ENCODE measurements around the gene LMOD3.

Gene LMOD3

GRCh38 chr3:69121950-69122349 lies 445 bp downstream of the LMOD3 start:
- no peak overlapping the region for H3K27ac ChIP-seq (ENCODE audit: low read length)
- H3K27me3 ChIP-seq (ENCODE audit: low read depth, low read length), result no peaks in the 10 kb centered on the region
- no peaks in the 10 kb centered on the region for H3K9me3 ChIP-seq (ENCODE audit: control insufficient read depth in 1 of 2, low read length in 2 of 2)
- H3K4me1 ChIP-seq (ENCODE audit: control insufficient read depth in 1 of 2, insufficient read depth in 2 of 2, low read length in 2 of 2), result peaks cover 0 to 13% of the 10 kb centered on the region in 2 donors
- no peak overlapping the region for H3K4me3 ChIP-seq (ENCODE audit: low read depth in 1 of 2, low read length in 2 of 2)
- no peaks in the 10 kb centered on the region for H3K36me3 ChIP-seq (ENCODE audit: control insufficient read depth in 1 of 2, insufficient read depth in 2 of 2, low read length in 2 of 2)

GRCh38 chr3:69121513-69121912 lies 882 bp downstream of the LMOD3 start:
- H3K27ac ChIP-seq (ENCODE audit: low read length), result no peak overlapping the region
- H3K4me1 ChIP-seq (ENCODE audit: control insufficient read depth in 1 of 2, insufficient read depth in 2 of 2, low read length in 2 of 2), result peaks cover 0 to 13% of the 10 kb centered on the region in 2 donors
- H3K4me3 ChIP-seq (ENCODE audit: low read depth in 1 of 2, low read length in 2 of 2), result no peak overlapping the region

GRCh38 chr3:69120879-69121464 lies 1.4 kb downstream of the LMOD3 start:
- Histone ChIP-seq H3K4me3 (ENCODE audit: low read depth in 1 of 2, low read length in 2 of 2) (no peak overlapping the region), H3K9me3 (ENCODE audit: control insufficient read depth in 1 of 2, low read length in 2 of 2) (no peaks in the 10 kb centered on the region), H3K36me3 (ENCODE audit: control insufficient read depth in 1 of 2, insufficient read depth in 2 of 2, low read length in 2 of 2) (no peaks in the 10 kb centered on the region), H3K4me1 (ENCODE audit: control insufficient read depth in 1 of 2, insufficient read depth in 2 of 2, low read length in 2 of 2) (peaks cover 0 to 13% of the 10 kb centered on the region in 2 donors), H3K27ac (ENCODE audit: low read length) (no peak overlapping the region), H3K27me3 (ENCODE audit: low read depth, low read length) (no peaks in the 10 kb centered on the region)

More at GRCh38 chr3:69121513-69121912, 882 bp downstream of the LMOD3 start:
- Histone ChIP-seq H3K9me3 (ENCODE audit: control insufficient read depth in 1 of 2, low read length in 2 of 2) (no peaks in the 10 kb centered on the region), H3K27me3 (ENCODE audit: low read depth, low read length) (no peaks in the 10 kb centered on the region), H3K36me3 (ENCODE audit: control insufficient read depth in 1 of 2, insufficient read depth in 2 of 2, low read length in 2 of 2) (no peaks in the 10 kb centered on the region)

- H3K27ac ChIP-seq (ENCODE audit: low read length), result no peak overlapping the region
- no peaks in the 10 kb centered on the region for H3K36me3 ChIP-seq (ENCODE audit: control insufficient read depth in 1 of 2, insufficient read depth in 2 of 2, low read length in 2 of 2)
- no peak overlapping the region for H3K4me3 ChIP-seq (ENCODE audit: low read depth in 1 of 2, low read length in 2 of 2)
- no peaks in the 10 kb centered on the region for H3K9me3 ChIP-seq (ENCODE audit: control insufficient read depth in 1 of 2, low read length in 2 of 2)
- H3K27me3 ChIP-seq (ENCODE audit: low read depth, low read length), result no peaks in the 10 kb centered on the region
- H3K4me1 ChIP-seq (ENCODE audit: control insufficient read depth in 1 of 2, insufficient read depth in 2 of 2, low read length in 2 of 2), result peaks cover 0 to 13% of the 10 kb centered on the region in 2 donors
Measured at GRCh38 chr3:69119681-69120080, 2.7 kb downstream of the LMOD3 start.

- Histone ChIP-seq H3K27ac (ENCODE audit: low read length) (no peak overlapping the region), H3K9me3 (ENCODE audit: control insufficient read depth in 1 of 2, low read length in 2 of 2) (no peaks in the 10 kb centered on the region), H3K4me1 (ENCODE audit: control insufficient read depth in 1 of 2, insufficient read depth in 2 of 2, low read length in 2 of 2) (peaks cover 0 to 13% of the 10 kb centered on the region in 2 donors), H3K36me3 (ENCODE audit: control insufficient read depth in 1 of 2, insufficient read depth in 2 of 2, low read length in 2 of 2) (no peaks in the 10 kb centered on the region), H3K27me3 (ENCODE audit: low read depth, low read length) (no peaks in the 10 kb centered on the region), H3K4me3 (ENCODE audit: low read depth in 1 of 2, low read length in 2 of 2) (no peak overlapping the region)
Measured at GRCh38 chr3:69119138-69119537, 3.3 kb downstream of the LMOD3 start.

- Histone ChIP-seq H3K36me3 (ENCODE audit: control insufficient read depth in 1 of 2, insufficient read depth in 2 of 2, low read length in 2 of 2) (no peaks in the 10 kb centered on the region), H3K9me3 (ENCODE audit: control insufficient read depth in 1 of 2, low read length in 2 of 2) (no peaks in the 10 kb centered on the region), H3K4me1 (ENCODE audit: control insufficient read depth in 1 of 2, insufficient read depth in 2 of 2, low read length in 2 of 2) (peaks cover 0 to 13% of the 10 kb centered on the region in 2 donors), H3K4me3 (ENCODE audit: low read depth in 1 of 2, low read length in 2 of 2) (no peak overlapping the region), H3K27ac (ENCODE audit: low read length) (no peak overlapping the region), H3K27me3 (ENCODE audit: low read depth, low read length) (no peaks in the 10 kb centered on the region)
Measured at GRCh38 chr3:69118555-69118954, 3.8 kb downstream of the LMOD3 start.

GRCh38 chr3:69116897-69117296 lies 5.5 kb downstream of the LMOD3 start:
- H3K27me3 ChIP-seq (ENCODE audit: low read depth, low read length), result no peaks in the 10 kb centered on the region
- no peak overlapping the region for H3K27ac ChIP-seq (ENCODE audit: low read length)
- H3K9me3 ChIP-seq (ENCODE audit: control insufficient read depth in 1 of 2, low read length in 2 of 2), result no peaks in the 10 kb centered on the region
- H3K4me1 ChIP-seq (ENCODE audit: control insufficient read depth in 1 of 2, insufficient read depth in 2 of 2, low read length in 2 of 2), result peaks cover 0 to 5% of the 10 kb centered on the region in 2 donors
- H3K36me3 ChIP-seq (ENCODE audit: control insufficient read depth in 1 of 2, insufficient read depth in 2 of 2, low read length in 2 of 2), result no peaks in the 10 kb centered on the region
- no peak overlapping the region for H3K4me3 ChIP-seq (ENCODE audit: low read depth in 1 of 2, low read length in 2 of 2)

GRCh38 chr3:69116162-69116561 lies 6.2 kb downstream of the LMOD3 start:
- H3K36me3 ChIP-seq (ENCODE audit: control insufficient read depth in 1 of 2, insufficient read depth in 2 of 2, low read length in 2 of 2), result no peaks in the 10 kb centered on the region
- H3K27ac ChIP-seq (ENCODE audit: low read length), result no peak overlapping the region
- no peaks in the 10 kb centered on the region for H3K9me3 ChIP-seq (ENCODE audit: control insufficient read depth in 1 of 2, low read length in 2 of 2)
- no peak overlapping the region for H3K4me3 ChIP-seq (ENCODE audit: low read depth in 1 of 2, low read length in 2 of 2)
- H3K4me1 ChIP-seq (ENCODE audit: control insufficient read depth in 1 of 2, insufficient read depth in 2 of 2, low read length in 2 of 2), result no peaks in the 10 kb centered on the region
- no peaks in the 10 kb centered on the region for H3K27me3 ChIP-seq (ENCODE audit: low read depth, low read length)

- H3K27ac ChIP-seq (ENCODE audit: low read length), result no peak overlapping the region
- H3K4me1 ChIP-seq (ENCODE audit: control insufficient read depth in 1 of 2, insufficient read depth in 2 of 2, low read length in 2 of 2), result no peaks in the 10 kb centered on the region
Measured at GRCh38 chr3:69115731-69116130, 6.7 kb downstream of the LMOD3 start.

GRCh38 chr3:69113536-69113935 lies 8.9 kb downstream of the LMOD3 start:
- H3K4me3 ChIP-seq (ENCODE audit: low read depth in 1 of 2, low read length in 2 of 2), result no peak overlapping the region
- H3K27me3 ChIP-seq (ENCODE audit: low read depth, low read length), result no peaks in the 10 kb centered on the region
- no peaks in the 10 kb centered on the region for H3K9me3 ChIP-seq (ENCODE audit: control insufficient read depth in 1 of 2, low read length in 2 of 2)
- no peaks in the 10 kb centered on the region for H3K36me3 ChIP-seq (ENCODE audit: control insufficient read depth in 1 of 2, insufficient read depth in 2 of 2, low read length in 2 of 2)
- no peak overlapping the region for H3K27ac ChIP-seq (ENCODE audit: low read length)
- H3K4me1 ChIP-seq (ENCODE audit: control insufficient read depth in 1 of 2, insufficient read depth in 2 of 2, low read length in 2 of 2), result no peaks in the 10 kb centered on the region

More at GRCh38 chr3:69115731-69116130, 6.7 kb downstream of the LMOD3 start:
- Histone ChIP-seq H3K4me3 (ENCODE audit: low read depth in 1 of 2, low read length in 2 of 2) (no peak overlapping the region), H3K27me3 (ENCODE audit: low read depth, low read length) (no peaks in the 10 kb centered on the region), H3K9me3 (ENCODE audit: control insufficient read depth in 1 of 2, low read length in 2 of 2) (no peaks in the 10 kb centered on the region), H3K36me3 (ENCODE audit: control insufficient read depth in 1 of 2, insufficient read depth in 2 of 2, low read length in 2 of 2) (no peaks in the 10 kb centered on the region)

GRCh38 chr3:69110941-69111546 lies 11.4 kb downstream of the LMOD3 start:
- Histone ChIP-seq H3K27me3 (ENCODE audit: low read depth, low read length) (no peaks in the 10 kb centered on the region), H3K36me3 (ENCODE audit: control insufficient read depth in 1 of 2, insufficient read depth in 2 of 2, low read length in 2 of 2) (peaks cover 0 to 3% of the 10 kb centered on the region in 2 donors), H3K4me3 (ENCODE audit: low read depth in 1 of 2, low read length in 2 of 2) (no peak overlapping the region), H3K27ac (ENCODE audit: low read length) (no peak overlapping the region), H3K4me1 (ENCODE audit: control insufficient read depth in 1 of 2, insufficient read depth in 2 of 2, low read length in 2 of 2) (peaks cover 2 to 5% of the 10 kb centered on the region in 2 donors), H3K9me3 (ENCODE audit: control insufficient read depth in 1 of 2, low read length in 2 of 2) (no peaks in the 10 kb centered on the region)

GRCh38 chr3:69108811-69109210 lies 13.6 kb downstream of the LMOD3 start:
- no peak overlapping the region for H3K4me3 ChIP-seq (ENCODE audit: low read depth in 1 of 2, low read length in 2 of 2)
- no peaks in the 10 kb centered on the region for H3K9me3 ChIP-seq (ENCODE audit: control insufficient read depth in 1 of 2, low read length in 2 of 2)
- no peak overlapping the region for H3K27ac ChIP-seq (ENCODE audit: low read length)
- H3K27me3 ChIP-seq (ENCODE audit: low read depth, low read length), result no peaks in the 10 kb centered on the region
- H3K36me3 ChIP-seq (ENCODE audit: control insufficient read depth in 1 of 2, insufficient read depth in 2 of 2, low read length in 2 of 2), result peaks cover 9 to 18% of the 10 kb centered on the region in 2 donors
- peaks cover 4 to 12% of the 10 kb centered on the region in 2 donors for H3K4me1 ChIP-seq (ENCODE audit: control insufficient read depth in 1 of 2, insufficient read depth in 2 of 2, low read length in 2 of 2)

Measured in muscle layer of duodenum (tissue), 2 donors.